GM08714 (cell line): ENCODE measurements around the gene AGPAT2.
A peak's percentile ranks its signal among the peaks of the same experiment; 100 is the strongest.

ENCODE experiments used
- H3K4me3 ChIP-seq: fragments of 200-500 bp; sonication (Bioruptor generic); 2 replicates; pipeline ENCODE4 v1.5.1; 2014; ENCODE audit warnings: mild to moderate bottlenecking, low read length, inconsistent platforms
- ZNF274 ChIP-seq: IDR thresholded peaks from 2 replicates; pipeline ENCODE4 v1.6.1; 2012; ENCODE audit warnings: mild to moderate bottlenecking, low read depth, low read length

The AGPAT2 gene

GRCh38 chr9:136686794-136687711 lies at the start of gene AGPAT2:
TSS of gene AGPAT2 (minus strand) at chr9:136687457. CDS start at chr9:136687357, 100 bp downstream.
- peak within 1 kb of the TSS; percentile 70 for H3K4me3 ChIP-seq
- no peak for TF ChIP-seq ZNF274

DNA sequence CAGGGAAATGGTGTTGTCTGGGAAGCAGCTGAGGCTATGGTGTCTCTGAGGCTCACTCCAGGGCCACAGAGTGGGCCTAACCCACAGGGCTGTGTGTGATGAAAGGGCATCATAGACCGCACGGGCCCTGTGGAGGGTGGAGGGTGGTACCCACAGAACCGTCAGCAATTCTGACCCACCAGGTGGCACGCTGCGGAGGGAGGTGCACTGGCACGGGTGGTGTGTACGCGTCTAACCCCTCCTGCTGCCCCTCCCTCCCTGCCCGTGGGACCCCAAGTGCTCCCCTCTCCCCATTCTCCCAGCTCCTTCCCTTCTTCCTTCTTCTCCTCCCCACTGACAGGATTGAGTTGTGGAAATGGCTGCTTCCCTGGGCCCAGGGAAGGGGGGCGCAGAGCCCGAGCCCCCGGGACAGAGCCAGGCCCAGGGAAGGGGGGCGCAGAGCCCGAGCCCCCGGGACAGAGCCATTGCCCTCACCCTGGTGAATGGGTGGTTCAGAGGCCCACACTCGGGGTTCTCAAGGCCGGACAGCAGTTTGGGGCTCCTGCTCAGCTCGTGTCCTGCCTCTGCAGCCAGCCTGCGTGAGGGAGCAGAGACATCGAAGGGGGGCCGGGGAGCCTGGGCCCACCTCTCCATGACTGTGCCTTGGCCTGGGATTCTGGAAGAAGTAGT lies 48.7 kb upstream of the AGPAT2 start:
- no peak for TF ChIP-seq ZNF274
- H3K4me3 ChIP-seq: no peak overlapping the region

- TF ChIP-seq ZNF274: no peak
- no peak overlapping the region for H3K4me3 ChIP-seq
Measured at GRCh38 chr9:136734837-136735496, 47.7 kb upstream of the AGPAT2 start.

- no peak for TF ChIP-seq ZNF274
- H3K4me3 ChIP-seq: no peak overlapping the region
Measured at GRCh38 chr9:136733611-136734010, 46.4 kb upstream of the AGPAT2 start.

GRCh38 chr9:136732444-136733178 lies 45.4 kb upstream of the AGPAT2 start:
- no peak for TF ChIP-seq ZNF274
- H3K4me3 ChIP-seq: no peak overlapping the region

DNA sequence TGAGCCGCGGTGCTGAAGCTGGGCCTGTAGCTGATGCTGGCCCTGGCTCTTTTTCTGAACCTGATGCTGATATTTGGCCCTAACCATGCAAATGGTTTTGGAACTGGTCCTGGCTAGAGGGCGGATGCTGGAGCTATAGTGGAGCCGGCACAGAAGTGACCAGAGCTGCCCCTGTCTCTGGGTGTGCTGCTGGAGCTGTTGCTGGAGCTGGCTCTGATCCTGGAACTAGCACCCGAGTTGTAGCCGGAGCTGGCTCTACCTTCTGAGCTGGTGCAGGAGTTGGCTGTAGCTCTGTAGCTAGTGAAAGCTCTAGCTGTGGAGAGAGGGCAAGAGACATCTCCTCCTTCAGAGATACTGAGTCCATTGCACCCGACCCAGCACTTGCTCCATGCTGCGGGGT lies 42.7 kb upstream of the AGPAT2 start:
- TF ChIP-seq ZNF274: no peak
- no peak overlapping the region for H3K4me3 ChIP-seq

GRCh38 chr9:136729144-136729543 lies 41.9 kb upstream of the AGPAT2 start:
- TF ChIP-seq ZNF274: no peak
- H3K4me3 ChIP-seq: peak overlapping the region; percentile 82; the same call in 1 of the 2 replicates

- H3K4me3 ChIP-seq: peak overlapping the region; percentile 82; the same call in 1 of the 2 replicates
- no peak for TF ChIP-seq ZNF274
Measured at GRCh38 chr9:136728548-136729123, 41.4 kb upstream of the AGPAT2 start.

GRCh38 chr9:136728080-136728547 lies 40.9 kb upstream of the AGPAT2 start:
- no peak for TF ChIP-seq ZNF274
- H3K4me3 ChIP-seq: peak overlapping the region; percentile 82

GRCh38 chr9:136726631-136727191 lies 39.5 kb upstream of the AGPAT2 start:
- TF ChIP-seq ZNF274: no peak
- H3K4me3 ChIP-seq: peak overlapping the region; percentile 82

GRCh38 chr9:136726118-136726517 lies 38.9 kb upstream of the AGPAT2 start:
- TF ChIP-seq ZNF274: no peak
- peak overlapping the region; percentile 82; the same call in 1 of the 2 replicates for H3K4me3 ChIP-seq

DNA sequence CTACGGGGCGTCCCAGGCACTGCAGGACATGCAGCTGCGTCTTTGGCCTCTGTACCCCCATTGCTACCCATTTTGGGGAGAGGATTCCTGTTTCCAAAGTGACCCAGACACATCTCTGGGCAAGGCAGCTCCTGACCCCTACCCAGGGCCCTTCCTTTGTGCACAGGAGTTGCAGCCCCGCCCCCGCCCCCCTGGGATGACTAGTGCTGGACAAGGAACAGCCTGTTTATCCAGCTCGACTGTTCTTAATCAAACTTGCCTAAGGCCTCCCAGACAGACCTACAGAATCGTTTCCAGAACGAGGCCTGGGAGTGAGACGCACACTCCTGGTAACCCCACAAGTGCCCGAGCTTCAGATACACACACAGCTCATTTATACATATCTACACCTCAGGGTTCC lies 38.4 kb upstream of the AGPAT2 start:
- TF ChIP-seq ZNF274: no peak
- H3K4me3 ChIP-seq: no peak overlapping the region; the same call in 1 of the 2 replicates

- no peak overlapping the region for H3K4me3 ChIP-seq
- no peak for TF ChIP-seq ZNF274
Measured at GRCh38 chr9:136724772-136725171, 37.5 kb upstream of the AGPAT2 start.
